ENCODE data around the gene KCTD11. TPM values are rescaled to one million over a fixed set of nuclear protein-coding genes. Genes with fewer than 3 reads are reported as not detected.
"Not testable (repeated sequence)": the region's sequence is repeated elsewhere in the genome, so short reads cannot be mapped to it uniquely, and the experiment has no call there.

The KCTD11 gene
- total and polyA plus RNA-seq, 2 donors (not counting 1 experiment from before 2014, with no cell fraction given), result 4.3 to 13.4 TPM

DNA sequence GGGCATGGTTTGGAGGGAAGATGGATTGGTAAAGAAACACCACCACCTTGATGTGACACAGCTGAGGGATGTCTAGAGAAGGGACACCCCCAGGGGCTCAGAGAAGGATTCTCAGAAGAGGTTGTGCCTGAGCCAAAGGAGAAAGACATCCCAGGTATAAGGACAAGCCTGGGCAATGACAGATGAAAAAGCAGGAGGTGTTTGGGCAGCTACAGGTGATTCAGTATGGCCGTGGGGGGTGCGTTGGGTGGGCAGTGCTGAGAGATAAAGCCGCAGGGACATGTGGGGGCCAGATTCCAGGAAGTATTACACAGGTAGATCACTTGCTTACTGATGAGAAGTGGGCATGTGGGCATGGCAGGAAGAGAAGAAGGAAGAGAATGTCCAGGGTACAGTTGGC, 9.9 kb downstream of the KCTD11 start:
- H2AFZ ChIP-seq (ENCODE audit: insufficient read depth, low read depth, low read length, poor library complexity, severe bottlenecking), result no peak overlapping the region
- intact Hi-C loops (cut with micrococcal nuclease), result no loop called here
- no peaks in the 10 kb centered on the region for H4K20me1 ChIP-seq (ENCODE audit: control insufficient read depth, insufficient read depth, low read length, poor library complexity, severe bottlenecking)
- no peaks in the 10 kb centered on the region for H3K79me2 ChIP-seq (ENCODE audit: control insufficient read depth, insufficient read depth, low read length)
- no peak overlapping the region for H3K9ac ChIP-seq (ENCODE audit: low read length)
- Mint-ChIP-seq H3K4me1 (no peaks in the 10 kb centered on the region), H3K4me3 (no peak overlapping the region), H3K27ac (no peak overlapping the region), H3K27me3 (no peaks in the 10 kb centered on the region), H3K9me3 (ENCODE audit: insufficient read depth) (no peaks in the 10 kb centered on the region)
- 51% methylated on average over 3 of the region's 3 CpGs for WGBS (ENCODE audit: insufficient coverage)
- no peak for ATAC-seq (ENCODE audit: low read depth)
- TF ChIP-seq, protein P1, sequence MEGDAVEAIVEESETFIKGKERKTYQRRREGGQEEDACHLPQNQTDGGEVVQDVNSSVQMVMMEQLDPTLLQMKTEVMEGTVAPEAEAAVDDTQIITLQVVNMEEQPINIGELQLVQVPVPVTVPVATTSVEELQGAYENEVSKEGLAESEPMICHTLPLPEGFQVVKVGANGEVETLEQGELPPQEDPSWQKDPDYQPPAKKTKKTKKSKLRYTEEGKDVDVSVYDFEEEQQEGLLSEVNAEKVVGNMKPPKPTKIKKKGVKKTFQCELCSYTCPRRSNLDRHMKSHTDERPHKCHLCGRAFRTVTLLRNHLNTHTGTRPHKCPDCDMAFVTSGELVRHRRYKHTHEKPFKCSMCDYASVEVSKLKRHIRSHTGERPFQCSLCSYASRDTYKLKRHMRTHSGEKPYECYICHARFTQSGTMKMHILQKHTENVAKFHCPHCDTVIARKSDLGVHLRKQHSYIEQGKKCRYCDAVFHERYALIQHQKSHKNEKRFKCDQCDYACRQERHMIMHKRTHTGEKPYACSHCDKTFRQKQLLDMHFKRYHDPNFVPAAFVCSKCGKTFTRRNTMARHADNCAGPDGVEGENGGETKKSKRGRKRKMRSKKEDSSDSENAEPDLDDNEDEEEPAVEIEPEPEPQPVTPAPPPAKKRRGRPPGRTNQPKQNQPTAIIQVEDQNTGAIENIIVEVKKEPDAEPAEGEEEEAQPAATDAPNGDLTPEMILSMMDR (IDR thresholded peaks at IDR 0.05), result no peak
- TF ChIP-seq EZH2 (IDR thresholded peaks at IDR 0.05; ENCODE audit: borderline replicate concordance, insufficient read depth, low read depth, low read length, poor library complexity, severe bottlenecking), result no peak
- H3K4me1 ChIP-seq (ENCODE audit: control insufficient read depth in 2 of 2, insufficient read depth in 2 of 2, low read length in 2 of 2), result no peaks in the 10 kb centered on the region
- DNase-seq, result no peak
- H3K9me3 ChIP-seq (ENCODE audit: control extremely low read depth in 1 of 3, control insufficient read depth in 2 of 3, insufficient read depth in 1 of 3, low read length in 2 of 3), result no peaks in the 10 kb centered on the region
- H3K36me3 ChIP-seq (replicated peaks in 1 of 2; ENCODE audit: control extremely low read depth in 1 of 2, control insufficient read depth in 1 of 2, extremely low read depth in 1 of 2, insufficient read depth in 2 of 2, low read length in 1 of 2), result no peaks in the 10 kb centered on the region
- no peak overlapping the region for H3K27ac ChIP-seq (ENCODE audit: low read length in 2 of 2)
- POLR2A ChIA-PET, result interaction anchor here (0.6 to 0.7 kb wide), 2 partner anchors 10 to 192 kb away, joined by 3 to 7 read pairs; partner anchors contain the start of gene KCTD11
- H3K4me2 ChIP-seq (replicated peaks; ENCODE audit: low read depth, low read length, poor library complexity, severe bottlenecking), result no peak overlapping the region
- H3K27me3 ChIP-seq (replicated peaks in 1 of 4; ENCODE audit: control extremely low read depth in 1 of 4, control insufficient read depth in 3 of 4, insufficient read depth in 4 of 4, low read length in 3 of 4), result peaks cover 0 to 3% (median 1%) of the 10 kb centered on the region in 4 experiments
- H3K4me3 ChIP-seq (ENCODE audit: control extremely low read depth in 1 of 5, extremely low read depth in 1 of 5, insufficient read depth in 1 of 5, low read depth in 2 of 5, low read length in 4 of 5), result no peak overlapping the region
- CTCF ChIA-PET, result interaction anchor here (1.5 kb wide), 1 partner anchor 42 kb away, joined by 4 read pairs; the partner anchor contains the start of gene TMEM256

GRCh38 chr17:7363311-7363710, 11.3 kb downstream of the KCTD11 start:
- Histone ChIP-seq H3K9ac (ENCODE audit: low read length) (no peak overlapping the region), H3K4me1 (ENCODE audit: control insufficient read depth in 2 of 2, insufficient read depth in 2 of 2, low read length in 2 of 2) (no peaks in the 10 kb centered on the region), H3K27ac (ENCODE audit: low read length in 2 of 2) (no peak overlapping the region), H2AFZ (ENCODE audit: insufficient read depth, low read depth, low read length, poor library complexity, severe bottlenecking) (no peak overlapping the region), H3K79me2 (ENCODE audit: control insufficient read depth, insufficient read depth, low read length) (no peaks in the 10 kb centered on the region), H4K20me1 (ENCODE audit: control insufficient read depth, insufficient read depth, low read length, poor library complexity, severe bottlenecking) (no peaks in the 10 kb centered on the region), H3K4me3 (ENCODE audit: control extremely low read depth in 1 of 5, extremely low read depth in 1 of 5, insufficient read depth in 1 of 5, low read depth in 2 of 5, low read length in 4 of 5) (no peak overlapping the region), H3K27me3 (replicated peaks in 1 of 4; ENCODE audit: control extremely low read depth in 1 of 4, control insufficient read depth in 3 of 4, insufficient read depth in 4 of 4, low read length in 3 of 4) (peaks cover 0 to 6% (median 1%) of the 10 kb centered on the region in 4 experiments), H3K36me3 (replicated peaks in 1 of 2; ENCODE audit: control extremely low read depth in 1 of 2, control insufficient read depth in 1 of 2, extremely low read depth in 1 of 2, insufficient read depth in 2 of 2, low read length in 1 of 2) (no peaks in the 10 kb centered on the region), H3K9me3 (ENCODE audit: control extremely low read depth in 1 of 3, control insufficient read depth in 2 of 3, insufficient read depth in 1 of 3, low read length in 2 of 3) (no peaks in the 10 kb centered on the region), H3K4me2 (replicated peaks; ENCODE audit: low read depth, low read length, poor library complexity, severe bottlenecking) (no peak overlapping the region)
- H3K27ac Mint-ChIP-seq, result no peak overlapping the region
- H3K27me3 Mint-ChIP-seq, result peaks cover 3% of the 10 kb centered on the region
- no peaks in the 10 kb centered on the region for H3K4me1 Mint-ChIP-seq
- H3K9me3 Mint-ChIP-seq (ENCODE audit: insufficient read depth), result no peaks in the 10 kb centered on the region
- 95% methylated on average over 6 of the region's 6 CpGs for WGBS (ENCODE audit: insufficient coverage)
- no peak for ATAC-seq (ENCODE audit: low read depth)
- POLR2A ChIA-PET, result no interaction called here
- H3K4me3 Mint-ChIP-seq, result no peak overlapping the region
- DNase-seq, result no peak
- TF ChIP-seq, protein P1 (IDR thresholded peaks at IDR 0.05), result no peak
- no peak for TF ChIP-seq EZH2 (IDR thresholded peaks at IDR 0.05; ENCODE audit: borderline replicate concordance, insufficient read depth, low read depth, low read length, poor library complexity, severe bottlenecking)
- intact Hi-C loops (cut with micrococcal nuclease), result no loop called here
- CTCF ChIA-PET, result interaction anchor here (0.8 to 1.5 kb wide), 2 partner anchors 41 to 338 kb away, joined by 3 to 4 read pairs; partner anchors contain the start of gene TMEM256

GRCh38 chr17:7365963-7366362, 14.0 kb downstream of the KCTD11 start:
- intact Hi-C loops (cut with micrococcal nuclease); H3K4me3 ChIP-seq (ENCODE audit: control extremely low read depth in 1 of 5, extremely low read depth in 1 of 5, insufficient read depth in 1 of 5, low read depth in 2 of 5, low read length in 4 of 5); ATAC-seq (ENCODE audit: low read depth); H3K27me3 ChIP-seq (replicated peaks in 1 of 4; ENCODE audit: control extremely low read depth in 1 of 4, control insufficient read depth in 3 of 4, insufficient read depth in 4 of 4, low read length in 3 of 4); H3K9ac ChIP-seq (ENCODE audit: low read length); CTCF ChIA-PET; H3K4me2 ChIP-seq (replicated peaks; ENCODE audit: low read depth, low read length, poor library complexity, severe bottlenecking); H3K4me1 ChIP-seq (ENCODE audit: control insufficient read depth in 2 of 2, insufficient read depth in 2 of 2, low read length in 2 of 2); H3K27me3 Mint-ChIP-seq; H4K20me1 ChIP-seq (ENCODE audit: control insufficient read depth, insufficient read depth, low read length, poor library complexity, severe bottlenecking); H3K4me3 Mint-ChIP-seq; H2AFZ ChIP-seq (ENCODE audit: insufficient read depth, low read depth, low read length, poor library complexity, severe bottlenecking); H3K4me1 Mint-ChIP-seq; H3K36me3 ChIP-seq (replicated peaks in 1 of 2; ENCODE audit: control extremely low read depth in 1 of 2, control insufficient read depth in 1 of 2, extremely low read depth in 1 of 2, insufficient read depth in 2 of 2, low read length in 1 of 2); POLR2A ChIA-PET; H3K9me3 ChIP-seq (ENCODE audit: control extremely low read depth in 1 of 3, control insufficient read depth in 2 of 3, insufficient read depth in 1 of 3, low read length in 2 of 3); H3K27ac Mint-ChIP-seq; H3K27ac ChIP-seq (ENCODE audit: low read length in 2 of 2); H3K9me3 Mint-ChIP-seq (ENCODE audit: insufficient read depth); DNase-seq; H3K79me2 ChIP-seq (ENCODE audit: control insufficient read depth, insufficient read depth, low read length): not testable (repeated sequence)
- no CpG with 5 or more reads among the region's 7 CpGs for WGBS (ENCODE audit: insufficient coverage)
